Measurements from ENCODE around the gene BARHL1.

The BARHL1 gene

GRCh38 chr9:132616725-132617124, 34.3 kb downstream of the BARHL1 start:
- Histone ChIP-seq H3K4me3 (ENCODE audit: low read depth, low read length) (no peak overlapping the region), H3K27me3 (ENCODE audit: insufficient read depth, low read length) (no peaks in the 10 kb centered on the region), H3K27ac (ENCODE audit: low read depth, low read length) (no peak overlapping the region), H3K36me3 (ENCODE audit: insufficient read depth, low read length) (peaks cover 16% of the 10 kb centered on the region), H3K4me1 (ENCODE audit: control insufficient read depth, insufficient read depth, low read length, unreplicated experiment) (no peaks in the 10 kb centered on the region), H2AFZ (ENCODE audit: low read length, unreplicated experiment) (no peak overlapping the region), H3K79me2 (ENCODE audit: control insufficient read depth, insufficient read depth, low read length, unreplicated experiment) (no peaks in the 10 kb centered on the region)

GRCh38 chr9:132622159-132622558, 39.8 kb downstream of the BARHL1 start:
- no peak overlapping the region for H3K4me3 ChIP-seq (ENCODE audit: low read depth, low read length)
- no peak overlapping the region for H2AFZ ChIP-seq (ENCODE audit: low read length, unreplicated experiment)
- H3K27ac ChIP-seq (ENCODE audit: low read depth, low read length) = no peak overlapping the region
- H3K27me3 ChIP-seq (ENCODE audit: insufficient read depth, low read length) = no peaks in the 10 kb centered on the region
- peaks cover 13% of the 10 kb centered on the region for H3K36me3 ChIP-seq (ENCODE audit: insufficient read depth, low read length)
- H3K79me2 ChIP-seq (ENCODE audit: control insufficient read depth, insufficient read depth, low read length, unreplicated experiment) = no peaks in the 10 kb centered on the region
- H3K4me1 ChIP-seq (ENCODE audit: control insufficient read depth, insufficient read depth, low read length, unreplicated experiment) = peaks cover 7% of the 10 kb centered on the region

- Histone ChIP-seq H3K4me1 (ENCODE audit: control insufficient read depth, insufficient read depth, low read length, unreplicated experiment) (peaks cover 11% of the 10 kb centered on the region), H2AFZ (ENCODE audit: low read length, unreplicated experiment) (no peak overlapping the region), H3K36me3 (ENCODE audit: insufficient read depth, low read length) (peaks cover 34% of the 10 kb centered on the region), H3K79me2 (ENCODE audit: control insufficient read depth, insufficient read depth, low read length, unreplicated experiment) (no peaks in the 10 kb centered on the region), H3K27ac (ENCODE audit: low read depth, low read length) (no peak overlapping the region), H3K4me3 (ENCODE audit: low read depth, low read length) (no peak overlapping the region), H3K27me3 (ENCODE audit: insufficient read depth, low read length) (no peaks in the 10 kb centered on the region)
These were observed 43.9 kb downstream of the BARHL1 start for GRCh38 chr9:132626285-132626684.

- peaks cover 34% of the 10 kb centered on the region for H3K36me3 ChIP-seq (ENCODE audit: insufficient read depth, low read length)
- H3K4me1 ChIP-seq (ENCODE audit: control insufficient read depth, insufficient read depth, low read length, unreplicated experiment) = peaks cover 16% of the 10 kb centered on the region
- H2AFZ ChIP-seq (ENCODE audit: low read length, unreplicated experiment) = no peak overlapping the region
- no peaks in the 10 kb centered on the region for H3K79me2 ChIP-seq (ENCODE audit: control insufficient read depth, insufficient read depth, low read length, unreplicated experiment)
- H3K27ac ChIP-seq (ENCODE audit: low read depth, low read length) = no peak overlapping the region
- H3K4me3 ChIP-seq (ENCODE audit: low read depth, low read length) = no peak overlapping the region
- H3K27me3 ChIP-seq (ENCODE audit: insufficient read depth, low read length) = no peaks in the 10 kb centered on the region
These were observed 44.7 kb downstream of the BARHL1 start for GRCh38 chr9:132627106-132627505.

- no peaks in the 10 kb centered on the region for H3K27me3 ChIP-seq (ENCODE audit: insufficient read depth, low read length)
- H3K27ac ChIP-seq (ENCODE audit: low read depth, low read length) = no peak overlapping the region
- peaks cover 11% of the 10 kb centered on the region for H3K4me1 ChIP-seq (ENCODE audit: control insufficient read depth, insufficient read depth, low read length, unreplicated experiment)
- H3K79me2 ChIP-seq (ENCODE audit: control insufficient read depth, insufficient read depth, low read length, unreplicated experiment) = no peaks in the 10 kb centered on the region
- H3K4me3 ChIP-seq (ENCODE audit: low read depth, low read length) = no peak overlapping the region
- no peak overlapping the region for H2AFZ ChIP-seq (ENCODE audit: low read length, unreplicated experiment)
- peaks cover 34% of the 10 kb centered on the region for H3K36me3 ChIP-seq (ENCODE audit: insufficient read depth, low read length)
These were observed 45.2 kb downstream of the BARHL1 start for GRCh38 chr9:132627594-132627993.

- no peaks in the 10 kb centered on the region for H3K27me3 ChIP-seq (ENCODE audit: insufficient read depth, low read length)
- no peaks in the 10 kb centered on the region for H3K79me2 ChIP-seq (ENCODE audit: control insufficient read depth, insufficient read depth, low read length, unreplicated experiment)
- peaks cover 11% of the 10 kb centered on the region for H3K4me1 ChIP-seq (ENCODE audit: control insufficient read depth, insufficient read depth, low read length, unreplicated experiment)
- no peak overlapping the region for H3K27ac ChIP-seq (ENCODE audit: low read depth, low read length)
- H3K4me3 ChIP-seq (ENCODE audit: low read depth, low read length) = no peak overlapping the region
- H2AFZ ChIP-seq (ENCODE audit: low read length, unreplicated experiment) = no peak overlapping the region
- H3K36me3 ChIP-seq (ENCODE audit: insufficient read depth, low read length) = peaks cover 34% of the 10 kb centered on the region
These were observed 46.3 kb downstream of the BARHL1 start for GRCh38 chr9:132628746-132629145.

GRCh38 chr9:132630116-132630515, 47.7 kb downstream of the BARHL1 start:
- peaks cover 11% of the 10 kb centered on the region for H3K4me1 ChIP-seq (ENCODE audit: control insufficient read depth, insufficient read depth, low read length, unreplicated experiment)
- no peaks in the 10 kb centered on the region for H3K27me3 ChIP-seq (ENCODE audit: insufficient read depth, low read length)
- H2AFZ ChIP-seq (ENCODE audit: low read length, unreplicated experiment) = no peak overlapping the region
- peaks cover 30% of the 10 kb centered on the region for H3K36me3 ChIP-seq (ENCODE audit: insufficient read depth, low read length)
- no peak overlapping the region for H3K27ac ChIP-seq (ENCODE audit: low read depth, low read length)
- H3K79me2 ChIP-seq (ENCODE audit: control insufficient read depth, insufficient read depth, low read length, unreplicated experiment) = no peaks in the 10 kb centered on the region
- no peak overlapping the region for H3K4me3 ChIP-seq (ENCODE audit: low read depth, low read length)

- Histone ChIP-seq H3K36me3 (ENCODE audit: insufficient read depth, low read length) (peaks cover 30% of the 10 kb centered on the region), H3K4me1 (ENCODE audit: control insufficient read depth, insufficient read depth, low read length, unreplicated experiment) (peaks cover 11% of the 10 kb centered on the region)
These were observed 48.4 kb downstream of the BARHL1 start for GRCh38 chr9:132630811-132631210.

GRCh38 chr9:132631280-132631679, 48.9 kb downstream of the BARHL1 start:
- Histone ChIP-seq H3K79me2 (ENCODE audit: control insufficient read depth, insufficient read depth, low read length, unreplicated experiment) (no peaks in the 10 kb centered on the region), H3K27ac (ENCODE audit: low read depth, low read length) (peak overlapping the region; percentile 67; the same call in 1 of the 2 replicates), H3K4me1 (ENCODE audit: control insufficient read depth, insufficient read depth, low read length, unreplicated experiment) (peaks cover 11% of the 10 kb centered on the region), H2AFZ (ENCODE audit: low read length, unreplicated experiment) (no peak overlapping the region), H3K27me3 (ENCODE audit: insufficient read depth, low read length) (no peaks in the 10 kb centered on the region), H3K4me3 (ENCODE audit: low read depth, low read length) (no peak overlapping the region; the same call in 1 of the 2 replicates), H3K36me3 (ENCODE audit: insufficient read depth, low read length) (peaks cover 30% of the 10 kb centered on the region)

More at GRCh38 chr9:132630811-132631210, 48.4 kb downstream of the BARHL1 start:
- no peak overlapping the region for H3K4me3 ChIP-seq (ENCODE audit: low read depth, low read length)
- H3K79me2 ChIP-seq (ENCODE audit: control insufficient read depth, insufficient read depth, low read length, unreplicated experiment) = no peaks in the 10 kb centered on the region
- no peak overlapping the region for H3K27ac ChIP-seq (ENCODE audit: low read depth, low read length)
- H3K27me3 ChIP-seq (ENCODE audit: insufficient read depth, low read length) = no peaks in the 10 kb centered on the region
- no peak overlapping the region for H2AFZ ChIP-seq (ENCODE audit: low read length, unreplicated experiment)

GRCh38 chr9:132631685-132632084, 49.3 kb downstream of the BARHL1 start:
- Histone ChIP-seq H3K4me3 (ENCODE audit: low read depth, low read length) (no peak overlapping the region; the same call in 1 of the 2 replicates), H3K4me1 (ENCODE audit: control insufficient read depth, insufficient read depth, low read length, unreplicated experiment) (peaks cover 11% of the 10 kb centered on the region), H3K27ac (ENCODE audit: low read depth, low read length) (peak overlapping the region; percentile 67; the same call in 1 of the 2 replicates), H2AFZ (ENCODE audit: low read length, unreplicated experiment) (no peak overlapping the region), H3K36me3 (ENCODE audit: insufficient read depth, low read length) (peaks cover 29% of the 10 kb centered on the region), H3K27me3 (ENCODE audit: insufficient read depth, low read length) (no peaks in the 10 kb centered on the region), H3K79me2 (ENCODE audit: control insufficient read depth, insufficient read depth, low read length, unreplicated experiment) (no peaks in the 10 kb centered on the region)

GRCh38 chr9:132632413-132633129, 50.2 kb downstream of the BARHL1 start:
- H3K27ac ChIP-seq (ENCODE audit: low read depth, low read length) = no peak overlapping the region
- H3K79me2 ChIP-seq (ENCODE audit: control insufficient read depth, insufficient read depth, low read length, unreplicated experiment) = no peaks in the 10 kb centered on the region
- peaks cover 23% of the 10 kb centered on the region for H3K36me3 ChIP-seq (ENCODE audit: insufficient read depth, low read length)
- H3K4me1 ChIP-seq (ENCODE audit: control insufficient read depth, insufficient read depth, low read length, unreplicated experiment) = peaks cover 11% of the 10 kb centered on the region
- H3K4me3 ChIP-seq (ENCODE audit: low read depth, low read length) = no peak overlapping the region
- no peaks in the 10 kb centered on the region for H3K27me3 ChIP-seq (ENCODE audit: insufficient read depth, low read length)
- no peak overlapping the region for H2AFZ ChIP-seq (ENCODE audit: low read length, unreplicated experiment)

All from ACC112 (cell line).